Tongue (tissue), 2 donors: ENCODE results near the gene PDE4D. TPM values are rescaled to one million over a fixed set of nuclear protein-coding genes. Genes with fewer than 3 reads are reported as not detected.
"Not testable (repeated sequence)": the region's sequence is repeated elsewhere in the genome, so short reads cannot be mapped to it uniquely, and the experiment has no call there.

Source experiments
- DNase-seq: peaks from one replicate; pipeline ENCODE4 v3.0.0-alpha.2; 2015
- total RNA-seq: library from RNA; depleted of rRNA; stranded (reverse); fragments of >200 nt; gene quantifications from one replicate; pipeline ENCODE4 v1.2.3, GENCODE V29; 2014

The PDE4D gene
- total RNA-seq, 1 donor from 2014 or later: 189 TPM

- no peak for DNase-seq
Observed at GRCh38 chr5:58999804-59000203, 893.7 kb downstream of the PDE4D start.

DNA sequence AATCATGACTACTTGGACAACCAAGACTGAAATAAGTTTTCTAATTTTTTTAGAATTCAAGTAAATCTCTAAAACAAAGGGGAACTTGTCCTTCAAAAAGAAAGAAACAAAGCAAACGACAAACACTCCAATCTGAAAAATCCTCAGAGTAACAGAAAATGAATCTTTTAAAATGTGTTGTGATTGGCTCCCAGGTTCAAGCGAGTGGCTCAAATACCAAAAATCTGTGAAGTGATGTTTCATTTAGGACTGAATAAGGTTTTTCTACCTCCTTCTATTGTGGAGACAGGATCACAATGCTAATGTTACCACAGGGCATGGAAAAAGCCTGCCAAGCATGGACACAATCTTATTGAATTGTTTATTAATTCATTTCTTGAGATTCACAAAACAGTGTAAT is 895.0 kb downstream of the PDE4D start:
- no peak for DNase-seq

GRCh38 chr5:58995779-58996178 is 897.7 kb downstream of the PDE4D start:
- not testable (repeated sequence) for DNase-seq

DNA sequence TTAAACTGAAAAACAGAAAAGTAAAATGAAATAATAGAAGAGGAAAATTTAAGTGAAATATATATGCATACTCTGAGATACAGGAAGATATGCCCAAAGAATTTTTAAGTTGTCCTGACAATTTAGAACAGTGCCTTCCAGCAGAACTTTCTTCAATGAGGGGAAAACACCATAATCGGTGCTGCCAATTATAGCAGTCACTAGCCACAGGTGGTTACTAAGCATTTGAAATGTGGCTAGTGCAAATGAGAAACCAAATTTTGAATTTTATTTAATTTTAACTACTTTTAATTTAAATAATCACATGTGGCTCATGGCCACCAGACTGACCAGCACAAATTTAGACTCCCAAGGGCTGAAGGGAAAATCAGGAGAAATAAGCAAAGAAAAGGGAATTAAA is 900.1 kb downstream of the PDE4D start:
- no peak for DNase-seq

DNA sequence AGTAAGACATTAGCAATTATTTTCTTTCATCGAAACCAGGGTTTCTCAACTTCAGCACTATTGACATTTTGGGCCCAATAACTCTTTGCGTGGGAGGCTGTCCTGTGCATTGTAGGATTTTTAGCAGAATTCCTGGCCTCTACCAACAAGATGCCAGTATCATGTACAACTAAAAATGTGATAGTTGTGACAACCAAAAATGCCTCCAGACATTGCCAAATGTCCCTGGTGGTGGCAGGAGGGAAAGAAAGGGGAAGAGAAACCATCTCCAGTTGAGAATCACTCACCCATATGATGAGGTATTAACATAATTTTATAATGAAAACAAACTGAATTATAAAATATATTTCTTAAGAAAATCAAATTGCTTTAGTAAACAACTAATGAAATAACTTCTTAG is 904.6 kb downstream of the PDE4D start:
- no peak for DNase-seq

- DNase-seq: no peak
Observed at GRCh38 chr5:58987193-58987592, 906.3 kb downstream of the PDE4D start.

DNA sequence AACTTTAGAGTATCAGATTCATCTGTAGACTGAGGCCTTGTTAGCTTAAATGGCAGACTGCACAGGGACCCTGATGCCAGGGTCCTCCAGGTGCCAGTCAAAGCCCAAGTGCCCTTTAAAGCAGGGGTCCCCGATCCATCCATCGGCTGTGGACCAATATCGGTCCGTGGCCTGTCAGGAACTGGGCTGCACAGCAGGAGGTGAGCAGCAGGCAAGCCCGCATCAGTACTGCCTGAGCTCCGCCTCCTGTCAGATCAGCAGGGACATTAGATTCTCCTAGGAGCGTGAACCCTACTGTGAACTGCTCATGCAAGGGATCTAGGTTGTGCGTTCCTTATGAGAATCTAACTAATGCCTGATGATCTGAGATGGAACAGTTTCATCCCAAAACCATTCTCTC is 907.2 kb downstream of the PDE4D start:
- no peak for DNase-seq

GRCh38 chr5:58985759-58986158 is 907.8 kb downstream of the PDE4D start:
- no peak for DNase-seq

GRCh38 chr5:58985311-58985710 is 908.2 kb downstream of the PDE4D start:
- no peak for DNase-seq

- DNase-seq: no peak
Observed at GRCh38 chr5:58983526-58984452, 909.7 kb downstream of the PDE4D start.

DNA sequence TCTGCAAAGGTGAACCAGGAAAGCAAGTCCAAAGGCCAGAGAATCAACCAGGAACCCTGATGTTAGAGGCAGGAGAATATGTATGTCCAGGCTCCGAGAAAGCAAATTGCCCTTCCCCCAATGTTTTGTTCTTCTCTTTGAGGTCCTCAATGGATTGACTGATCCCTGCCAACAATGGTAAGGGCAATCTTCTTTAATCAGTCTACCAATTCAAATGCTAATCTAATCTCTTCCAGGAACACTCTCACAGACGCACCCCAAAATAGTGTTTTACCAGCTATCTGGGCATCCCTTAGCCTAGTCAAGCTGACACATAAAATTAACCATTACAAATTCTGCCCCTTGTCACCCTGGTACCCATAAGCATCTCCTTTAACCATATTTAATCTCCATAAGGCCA is 912.6 kb downstream of the PDE4D start:
- no peak for DNase-seq

- DNase-seq: no peak
Observed at GRCh38 chr5:58979090-58979489, 914.4 kb downstream of the PDE4D start.

DNA sequence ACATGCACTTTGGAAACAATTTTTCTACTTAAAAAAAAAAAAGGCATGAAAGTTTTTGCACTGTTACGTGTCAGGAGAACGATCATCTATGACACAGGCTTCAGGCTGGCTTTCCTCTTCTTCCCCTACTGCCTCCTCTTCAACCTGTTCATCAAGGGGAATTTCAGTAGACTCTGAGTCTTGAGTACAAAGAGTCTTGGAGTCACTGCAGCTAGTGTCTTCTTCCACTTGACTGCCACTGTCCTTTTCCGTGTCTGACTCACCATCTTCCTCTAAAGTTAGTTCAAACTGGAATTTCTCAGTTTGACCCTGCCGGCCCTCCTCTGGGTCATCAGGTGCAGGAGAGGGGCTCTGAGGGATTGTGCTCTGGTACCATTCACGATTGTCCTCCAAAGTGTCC is 918.9 kb downstream of the PDE4D start:
- no peak for DNase-seq

- no peak for DNase-seq
Observed at GRCh38 chr5:58974083-58974482, 919.4 kb downstream of the PDE4D start.

DNA sequence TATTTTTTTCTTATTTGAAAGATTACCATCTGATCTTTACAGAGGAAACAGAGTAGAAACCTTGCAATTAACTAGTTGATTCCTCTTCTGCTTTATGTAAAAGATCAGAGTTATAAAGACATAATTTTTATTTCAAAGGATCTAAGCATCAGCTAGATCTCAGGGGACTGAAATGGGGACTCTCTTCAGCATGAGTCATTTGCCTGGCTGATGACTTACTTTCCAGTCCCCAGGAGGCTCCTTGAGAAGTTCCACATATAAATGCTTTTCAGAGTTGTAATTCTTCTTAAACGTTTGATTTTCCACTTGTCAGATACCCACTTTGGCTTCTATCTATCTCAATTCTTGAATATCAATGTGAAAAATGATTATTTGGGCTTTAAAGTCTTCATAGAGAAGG is 921.2 kb downstream of the PDE4D start:
- DNase-seq: no peak

DNA sequence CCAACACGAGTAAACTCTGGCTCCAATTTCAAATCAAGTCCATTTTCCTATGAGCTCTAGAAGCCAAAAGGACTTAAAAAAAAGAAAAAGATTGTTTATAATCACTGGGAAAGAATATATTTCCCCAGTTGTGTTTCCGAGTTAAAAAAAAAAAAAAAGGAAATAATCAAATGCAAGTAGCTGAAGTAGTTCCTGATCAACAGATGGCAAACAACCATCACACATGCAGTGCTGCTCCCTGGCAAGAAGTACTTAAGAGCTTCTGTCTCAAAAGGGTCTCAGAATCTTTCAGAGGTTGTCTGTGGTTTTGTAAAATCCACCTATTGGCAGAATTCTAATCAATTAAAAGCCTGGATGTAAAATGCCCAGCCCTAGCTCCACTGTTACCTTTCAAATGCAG is 922.8 kb downstream of the PDE4D start:
- DNase-seq: no peak

DNA sequence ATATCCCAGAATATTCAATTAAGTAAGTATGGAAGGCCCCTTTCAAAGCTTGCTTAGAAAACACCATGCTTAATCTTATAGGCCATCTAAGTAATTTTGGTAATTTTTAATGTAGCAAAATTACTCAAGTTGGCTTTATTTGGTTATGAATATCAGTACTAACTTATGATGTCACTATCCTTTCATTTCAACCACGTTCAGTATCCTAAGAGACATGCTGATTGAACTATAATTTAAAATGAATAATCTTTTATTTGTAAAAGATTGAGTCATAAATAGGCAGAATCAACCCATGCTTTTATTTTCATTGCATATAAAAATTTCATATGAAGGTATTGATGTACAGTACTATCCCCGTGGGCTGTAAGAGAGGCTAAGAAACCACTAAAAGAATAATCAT is 923.7 kb downstream of the PDE4D start:
- DNase-seq: no peak

DNA sequence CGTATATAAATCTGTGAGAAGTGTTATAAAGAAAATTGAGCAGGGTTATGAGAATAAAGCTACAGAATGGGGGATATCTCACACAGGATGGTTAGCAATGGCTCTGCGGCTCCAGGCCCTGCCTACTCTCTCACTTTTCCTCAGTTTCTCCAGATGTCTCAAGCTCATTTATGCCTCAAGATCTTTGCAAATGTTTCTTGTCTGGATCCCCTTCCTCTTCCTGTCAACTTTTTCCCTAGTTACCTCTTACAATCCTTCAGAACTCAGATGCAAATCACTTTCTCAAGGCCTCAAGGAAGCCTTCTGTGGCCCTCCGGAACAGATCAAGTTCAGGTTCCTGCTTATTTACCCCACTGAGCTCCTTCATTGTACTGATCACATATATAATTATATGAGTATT is 924.3 kb downstream of the PDE4D start:
- DNase-seq: no peak

DNA sequence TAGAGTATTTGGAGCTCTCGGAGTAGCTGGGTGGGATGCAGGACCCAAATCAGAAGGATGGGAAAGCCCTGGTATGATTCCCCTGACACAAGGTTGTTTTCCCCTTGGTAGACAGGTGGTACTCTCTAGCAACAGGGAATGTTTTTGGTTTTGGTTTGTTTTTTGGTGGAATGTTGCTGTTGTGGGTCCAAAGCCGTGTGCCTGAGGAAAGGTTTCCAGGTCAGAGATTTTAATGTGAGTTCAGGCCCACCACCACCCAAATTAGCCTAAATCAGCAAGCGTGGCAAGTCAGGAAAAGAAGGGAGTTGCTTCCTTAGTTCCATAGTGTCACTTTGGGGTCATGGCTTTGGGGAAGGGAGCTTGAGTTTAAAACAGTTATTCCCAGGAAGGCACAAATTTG is 925.2 kb downstream of the PDE4D start:
- no peak for DNase-seq

DNA sequence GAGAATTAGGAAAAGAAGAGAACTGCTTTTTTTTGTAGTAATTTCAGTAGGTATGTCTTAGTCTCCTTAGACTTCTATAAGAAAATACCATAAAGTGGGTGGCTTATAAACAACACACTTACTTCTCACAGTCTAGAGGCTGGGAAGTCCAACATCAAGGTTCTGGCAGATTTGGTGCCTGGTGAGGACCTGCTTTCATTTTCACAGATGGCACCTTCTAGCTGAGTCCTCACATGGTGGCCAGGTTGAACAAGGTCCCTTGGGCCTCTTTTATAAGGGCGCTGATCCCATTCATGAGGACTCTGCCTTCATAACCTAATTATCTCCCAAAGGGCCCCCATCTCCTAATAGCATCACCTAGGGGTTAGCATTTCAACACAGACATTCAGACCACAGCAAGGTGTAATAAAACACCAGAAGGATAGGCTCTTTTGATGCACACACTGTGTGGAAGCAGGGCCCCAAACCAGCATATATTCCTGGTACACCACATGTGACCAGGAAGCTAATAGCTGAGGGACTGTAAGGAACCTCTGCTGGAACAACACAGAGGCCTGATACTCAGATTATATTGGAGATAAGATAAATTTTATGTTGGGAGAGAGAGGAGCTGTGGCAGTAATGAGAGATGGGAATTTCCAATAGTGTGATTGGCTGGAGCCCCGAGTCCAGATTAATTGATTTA is 925.8 kb downstream of the PDE4D start:
- no peak for DNase-seq

GRCh38 chr5:58965677-58966414 is 927.7 kb downstream of the PDE4D start:
- DNase-seq: no peak

DNA sequence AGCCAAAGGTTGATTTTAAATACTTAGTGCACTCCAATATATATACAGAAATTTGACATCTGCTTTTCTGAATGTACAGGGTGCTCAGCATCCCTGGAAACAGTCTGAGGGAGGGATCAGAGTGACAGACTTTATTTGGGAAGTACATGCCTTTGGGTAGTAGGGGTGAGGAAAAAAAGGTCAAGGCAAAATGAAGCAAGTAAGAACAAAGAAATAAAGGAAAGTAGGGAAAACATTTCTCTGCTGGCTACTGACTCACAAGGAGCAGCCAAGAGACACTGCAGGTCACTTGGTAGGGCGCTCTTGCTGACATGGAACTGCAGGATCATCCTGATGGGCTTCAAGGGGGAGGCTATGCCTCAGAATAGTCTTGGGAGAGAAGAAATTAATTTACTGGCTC is 929.7 kb downstream of the PDE4D start:
- DNase-seq: no peak

DNA sequence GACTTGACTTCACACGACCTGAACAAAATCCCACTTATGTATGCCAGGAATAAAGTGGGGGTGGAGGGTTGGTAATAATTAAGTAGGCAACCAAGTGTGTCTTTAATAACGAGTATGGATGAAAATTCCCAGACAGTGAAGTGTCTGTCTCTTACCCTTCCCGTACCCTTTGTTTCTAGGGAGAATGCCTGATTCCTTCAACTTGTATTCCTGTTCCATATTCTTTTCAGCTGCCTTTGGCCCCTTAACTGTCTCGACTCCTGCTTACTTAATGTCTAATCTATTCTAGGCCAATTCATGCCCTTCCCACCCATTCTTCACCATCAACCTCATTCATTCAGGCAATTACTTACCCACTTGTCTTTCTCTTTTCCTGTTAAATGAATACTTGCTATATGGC is 930.2 kb downstream of the PDE4D start:
- DNase-seq: no peak
